K562 (cell line): Measurements from ENCODE around the gene IFRD1. TPM values are rescaled to one million over a fixed set of nuclear protein-coding genes. Genes with fewer than 3 reads are reported as not detected.

Experiments
- BACH1 ChIP-seq: fragments of 200-800 bp; sonication (Bioruptor generic); IDR thresholded peaks from 2 replicates; pipeline ENCODE4 v1.6.1; 2016; ENCODE audit warnings: missing genetic modification characterization, missing compliant biosample characterization
- BRF1 ChIP-seq: IDR thresholded peaks from 3 replicates; pipeline ENCODE4 v1.6.1; 2011; ENCODE audit warnings: borderline replicate concordance, mild to moderate bottlenecking; ENCODE audit not compliant: insufficient read length; ENCODE audit errors: extremely low read depth
- CCAR2 ChIP-seq: fragments of 200-400 bp; formaldehyde crosslinking; IDR thresholded peaks from 2 replicates; pipeline ENCODE4 v1.6.1; 2017; ENCODE audit warnings: mild to moderate bottlenecking, low read depth, low read length
- CREM ChIP-seq: IDR thresholded peaks from 2 replicates; pipeline ENCODE4 v1.6.1; 2014; ENCODE audit warnings: antibody characterized with exemption, low read depth
- ERF ChIP-seq: fragments of 450-650 bp; formaldehyde crosslinking; IDR thresholded peaks from 2 replicates; pipeline ENCODE4 v1.4.0; 2020; ENCODE audit warnings: mild to moderate bottlenecking, mixed read lengths
- FUS ChIP-seq: fragments of 200-400 bp; formaldehyde crosslinking; optimal IDR thresholded peaks from 2 replicates; pipeline ENCODE3; 2017; ENCODE audit warnings: low read depth, low read length
- GATA2 ChIP-seq: sonication (generic); formaldehyde crosslinking; IDR thresholded peaks from 2 replicates; pipeline ENCODE4 v1.4.0; 2020; ENCODE audit warnings: mild to moderate bottlenecking, missing genetic modification reagents
- KLF1 ChIP-seq: fragments of 450-650 bp; IDR thresholded peaks from 2 replicates; pipeline ENCODE4 v1.6.1; 2016; ENCODE audit warnings: missing genetic modification characterization, missing compliant biosample characterization
- NR2C2 ChIP-seq, 2 experiments: fragments of 200-800 bp in 1 of 2; sonication (Bioruptor generic) in 1 of 2; sonication (generic) in 1 of 2; formaldehyde crosslinking in 1 of 2; IDR thresholded peaks; 2 replicates each; pipeline versions ENCODE4 v1.6.1 to v1.8.0; 2016 to 2022; ENCODE audit warnings: mild to moderate bottlenecking in 1 of 2, missing compliant biosample characterization in 1 of 2, missing genetic modification characterization in 1 of 2, missing genetic modification reagents in 1 of 2
- RFX1 ChIP-seq: fragments of 450-650 bp; IDR thresholded peaks from 2 replicates; pipeline ENCODE4 v1.6.1; 2016; ENCODE audit warnings: mild to moderate bottlenecking, moderate library complexity
- SIN3B ChIP-seq: fragments of 450-650 bp; IDR thresholded peaks from 2 replicates; pipeline ENCODE4 v1.6.1; 2017; ENCODE audit warnings: low read depth, mild to moderate bottlenecking, moderate library complexity
- SMC3 ChIP-seq: conservative IDR thresholded peaks from 2 replicates; pipeline ENCODE4 v1.6.1; 2011; ENCODE audit warnings: low read depth, low read length, improper control_type of control experiment; ENCODE audit not compliant: insufficient read depth
- ZNF79 ChIP-seq: fragments of 250-450 bp; sonication (Bioruptor Pico); IDR thresholded peaks from 2 replicates; pipeline ENCODE4 v1.4.0; 2020; ENCODE audit warnings: low read depth, mild to moderate bottlenecking, moderate library complexity
- polyA plus RNA-seq, 8 experiments: library from polyadenylated mRNA; depleted of rRNA in 4 of 8; stranded (reverse) in 5 of 8; unstranded in 3 of 8; fragments of >200 nt; fragmentation: Nextera tagmentation in 2 of 8; fragmentation: Illumina TruSeq in 1 of 8; extraction: Ambion mirVana in 2 of 8; extraction: Trizol in 1 of 8; gene quantifications; 2 replicates each; pipeline versions ENCODE4 v1.2.1 to v1.2.3, GENCODE V29; 2011 to 2014; ENCODE audit warnings: inconsistent platforms in 1 of 8, missing spikeins in 1 of 8
- total RNA-seq, 7 experiments: library from RNA; depleted of rRNA in 6 of 7; stranded (reverse); fragments of >200 nt in 6 of 7; fragmentation: Illumina TruSeq in 2 of 7; extraction: Trizol in 2 of 7; gene quantifications; 2 replicates each; pipeline versions ENCODE4 v1.2.1 to v1.2.3, GENCODE V29; 2011 to 2021; ENCODE audit warnings: low replicate concordance in 1 of 7
- TF ChIP-seq, protein P1 (sequence below): fragments of 250-450 bp; sonication (Bioruptor Pico); IDR thresholded peaks from 2 replicates; pipeline ENCODE4 v1.9.0; 2021; ENCODE audit warnings: mild to moderate bottlenecking, inconsistent platforms
- TF ChIP-seq, protein P2 (sequence below), 2 experiments: fragments of 450-650 bp; IDR thresholded peaks; 2 replicates each; pipeline ENCODE4 v1.6.1; 2016; ENCODE audit warnings: mild to moderate bottlenecking in 2 of 2, borderline replicate concordance in 1 of 2, low read depth in 1 of 2, moderate library complexity in 1 of 2
- TF ChIP-seq, protein P3 (sequence below): fragments of 250-450 bp; sonication (Bioruptor Pico); IDR thresholded peaks from 2 replicates; pipeline ENCODE4 v1.4.0; 2020; ENCODE audit warnings: mild to moderate bottlenecking

The IFRD1 gene
- total and polyA plus RNA-seq, 9 of the 15 experiments (the other 6 are each of a cell fraction or from before 2014, with no cell fraction given) = 27.6 to 81.8 (median 68.1) TPM

DNA sequence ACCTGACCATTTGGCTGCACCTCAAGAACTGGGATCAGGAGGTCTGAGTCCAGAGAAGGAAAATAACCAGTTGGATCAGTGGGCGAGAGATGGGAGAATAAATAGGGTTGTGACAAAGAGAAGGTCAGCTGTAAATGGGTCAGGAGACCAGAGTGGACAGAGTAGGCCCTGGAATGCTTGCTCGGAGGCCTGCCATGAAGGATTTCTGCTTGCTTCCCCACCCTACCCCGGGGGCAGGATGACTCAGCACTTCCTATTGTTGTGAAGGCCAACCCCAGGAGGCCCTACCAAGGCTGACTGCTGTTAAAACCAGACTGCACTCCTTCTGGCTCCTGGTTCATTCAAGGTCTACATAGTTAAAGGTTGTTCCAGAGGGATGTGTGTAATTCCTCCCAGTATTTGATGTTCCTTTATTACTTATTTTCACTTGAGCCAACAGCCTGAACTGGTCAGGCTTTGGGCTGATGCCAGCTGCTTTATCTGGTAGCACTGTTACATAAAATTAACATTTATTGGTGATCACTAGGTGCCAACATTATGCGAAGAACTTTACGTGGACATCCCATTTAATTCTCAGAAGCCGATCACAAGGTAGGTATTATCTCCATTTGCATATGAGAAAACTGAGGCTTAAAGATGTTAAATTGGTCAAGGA, 27.3 kb upstream of the IFRD1 start (continued):
- TF ChIP-seq, protein P1, sequence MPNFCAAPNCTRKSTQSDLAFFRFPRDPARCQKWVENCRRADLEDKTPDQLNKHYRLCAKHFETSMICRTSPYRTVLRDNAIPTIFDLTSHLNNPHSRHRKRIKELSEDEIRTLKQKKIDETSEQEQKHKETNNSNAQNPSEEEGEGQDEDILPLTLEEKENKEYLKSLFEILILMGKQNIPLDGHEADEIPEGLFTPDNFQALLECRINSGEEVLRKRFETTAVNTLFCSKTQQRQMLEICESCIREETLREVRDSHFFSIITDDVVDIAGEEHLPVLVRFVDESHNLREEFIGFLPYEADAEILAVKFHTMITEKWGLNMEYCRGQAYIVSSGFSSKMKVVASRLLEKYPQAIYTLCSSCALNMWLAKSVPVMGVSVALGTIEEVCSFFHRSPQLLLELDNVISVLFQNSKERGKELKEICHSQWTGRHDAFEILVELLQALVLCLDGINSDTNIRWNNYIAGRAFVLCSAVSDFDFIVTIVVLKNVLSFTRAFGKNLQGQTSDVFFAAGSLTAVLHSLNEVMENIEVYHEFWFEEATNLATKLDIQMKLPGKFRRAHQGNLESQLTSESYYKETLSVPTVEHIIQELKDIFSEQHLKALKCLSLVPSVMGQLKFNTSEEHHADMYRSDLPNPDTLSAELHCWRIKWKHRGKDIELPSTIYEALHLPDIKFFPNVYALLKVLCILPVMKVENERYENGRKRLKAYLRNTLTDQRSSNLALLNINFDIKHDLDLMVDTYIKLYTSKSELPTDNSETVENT = no peak
- no peak for TF ChIP-seq NR2C2 (CRISPR knock-in tag; IDR thresholded peaks at IDR 0.05)
- TF ChIP-seq NR2C2 (tag; IDR thresholded peaks at IDR 0.05) = no peak
- TF ChIP-seq GATA2 = no peak
- TF ChIP-seq BACH1 (tag) = peak; percentile 98
- TF ChIP-seq ZNF79 (CRISPR knock-in tag) = no peak
- TF ChIP-seq BRF1 = no peak
- no peak for TF ChIP-seq SMC3
- no peak for TF ChIP-seq SIN3B
- TF ChIP-seq, protein P2, sequence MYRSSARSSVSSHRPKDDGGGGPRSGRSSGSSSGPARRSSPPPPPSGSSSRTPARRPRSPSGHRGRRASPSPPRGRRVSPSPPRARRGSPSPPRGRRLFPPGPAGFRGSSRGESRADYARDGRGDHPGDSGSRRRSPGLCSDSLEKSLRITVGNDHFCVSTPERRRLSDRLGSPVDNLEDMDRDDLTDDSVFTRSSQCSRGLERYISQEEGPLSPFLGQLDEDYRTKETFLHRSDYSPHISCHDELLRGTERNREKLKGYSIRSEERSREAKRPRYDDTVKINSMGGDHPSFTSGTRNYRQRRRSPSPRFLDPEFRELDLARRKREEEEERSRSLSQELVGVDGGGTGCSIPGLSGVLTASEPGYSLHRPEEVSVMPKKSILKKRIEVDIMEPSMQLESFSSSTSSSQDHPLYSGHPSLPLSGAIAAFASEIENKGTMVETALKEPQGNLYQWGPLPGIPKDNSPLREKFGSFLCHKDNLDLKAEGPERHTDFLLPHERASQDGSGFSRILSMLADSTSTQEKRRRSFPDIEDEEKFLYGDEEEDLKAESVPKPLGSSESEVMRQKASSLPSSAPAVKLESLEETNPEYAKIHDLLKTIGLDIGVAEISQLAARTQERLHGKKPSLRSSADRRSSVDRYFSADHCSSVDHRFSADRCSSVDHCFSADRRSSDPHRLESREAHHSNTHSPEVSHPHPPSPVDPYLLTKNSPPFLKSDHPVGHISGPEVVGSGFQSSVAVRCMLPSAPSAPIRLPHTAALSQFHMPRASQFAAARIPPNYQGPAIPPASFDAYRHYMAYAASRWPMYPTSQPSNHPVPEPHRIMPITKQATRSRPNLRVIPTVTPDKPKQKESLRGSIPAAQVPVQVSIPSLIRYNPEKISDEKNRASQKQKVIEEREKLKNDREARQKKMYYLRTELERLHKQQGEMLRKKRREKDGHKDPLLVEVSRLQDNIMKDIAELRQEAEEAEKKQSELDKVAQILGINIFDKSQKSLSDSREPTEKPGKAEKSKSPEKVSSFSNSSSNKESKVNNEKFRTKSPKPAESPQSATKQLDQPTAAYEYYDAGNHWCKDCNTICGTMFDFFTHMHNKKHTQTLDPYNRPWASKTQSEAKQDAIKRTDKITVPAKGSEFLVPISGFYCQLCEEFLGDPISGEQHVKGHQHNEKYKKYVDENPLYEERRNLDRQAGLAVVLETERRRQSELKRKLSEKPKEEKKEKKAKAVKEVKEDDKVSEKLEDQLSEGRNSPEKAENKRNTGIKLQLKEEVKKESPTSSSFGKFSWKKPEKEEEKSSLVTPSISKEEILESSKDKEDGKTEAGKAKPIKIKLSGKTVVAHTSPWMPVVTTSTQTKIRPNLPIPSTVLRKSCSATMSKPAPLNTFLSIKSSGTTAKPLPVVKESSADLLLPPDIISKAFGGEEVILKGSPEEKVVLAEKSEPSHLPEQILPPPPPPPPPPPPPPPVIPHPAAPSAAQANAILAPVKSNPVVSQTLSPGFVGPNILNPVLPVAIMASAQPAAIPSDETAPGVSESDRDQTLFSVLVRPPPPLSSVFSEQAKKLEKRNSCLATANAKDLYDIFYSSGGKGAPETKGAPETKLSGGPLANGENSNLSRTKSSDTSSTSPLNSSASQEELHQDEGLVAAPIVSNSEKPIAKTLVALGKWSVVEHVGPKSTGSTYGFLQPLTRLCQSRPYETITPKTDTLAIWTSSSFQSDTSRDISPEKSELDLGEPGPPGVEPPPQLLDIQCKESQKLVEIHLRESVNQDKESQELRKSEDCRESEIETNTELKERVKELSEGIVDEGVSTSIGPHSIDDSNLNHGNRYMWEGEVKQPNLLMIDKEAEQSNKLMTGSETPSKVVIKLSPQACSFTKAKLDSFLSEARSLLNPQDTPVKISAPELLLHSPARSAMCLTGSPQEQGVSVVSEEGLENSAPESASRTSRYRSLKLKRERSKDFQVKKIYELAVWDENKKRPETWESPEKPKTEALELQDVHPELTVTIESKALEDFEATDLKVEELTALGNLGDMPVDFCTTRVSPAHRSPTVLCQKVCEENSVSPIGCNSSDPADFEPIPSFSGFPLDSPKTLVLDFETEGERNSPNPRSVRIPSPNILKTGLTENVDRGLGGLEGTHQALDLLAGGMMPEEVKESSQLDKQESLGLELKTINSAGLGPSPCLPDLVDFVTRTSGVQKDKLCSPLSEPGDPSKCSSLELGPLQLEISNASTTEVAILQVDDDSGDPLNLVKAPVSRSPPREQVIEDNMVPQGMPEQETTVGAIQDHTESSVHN (IDR thresholded peaks at IDR 0.05; ENCODE audit: borderline replicate concordance in 1 of 2, low read depth in 1 of 2) = no peak
- no peak for TF ChIP-seq CCAR2
- TF ChIP-seq ERF (CRISPR knock-in tag) = 0 out of 2 replicates have a peak, but pooled peaks have one; percentile 83
- no peak for TF ChIP-seq RFX1
- no peak for TF ChIP-seq FUS
- TF ChIP-seq, protein P3, sequence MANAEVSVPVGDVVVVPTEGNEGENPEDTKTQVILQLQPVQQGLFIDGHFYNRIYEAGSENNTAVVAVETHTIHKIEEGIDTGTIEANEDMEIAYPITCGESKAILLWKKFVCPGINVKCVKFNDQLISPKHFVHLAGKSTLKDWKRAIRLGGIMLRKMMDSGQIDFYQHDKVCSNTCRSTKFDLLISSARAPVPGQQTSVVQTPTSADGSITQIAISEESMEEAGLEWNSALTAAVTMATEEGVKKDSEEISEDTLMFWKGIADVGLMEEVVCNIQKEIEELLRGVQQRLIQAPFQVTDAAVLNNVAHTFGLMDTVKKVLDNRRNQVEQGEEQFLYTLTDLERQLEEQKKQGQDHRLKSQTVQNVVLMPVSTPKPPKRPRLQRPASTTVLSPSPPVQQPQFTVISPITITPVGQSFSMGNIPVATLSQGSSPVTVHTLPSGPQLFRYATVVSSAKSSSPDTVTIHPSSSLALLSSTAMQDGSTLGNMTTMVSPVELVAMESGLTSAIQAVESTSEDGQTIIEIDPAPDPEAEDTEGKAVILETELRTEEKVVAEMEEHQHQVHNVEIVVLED = 0 out of 2 replicates have a peak, but pooled peaks have one; percentile 9
- no peak for TF ChIP-seq CREM
- no peak for TF ChIP-seq KLF1
